RWPE1 (cell line): ENCODE results near the gene OR11H12.
"Not testable (repeated sequence)": the region's sequence is repeated elsewhere in the genome, so short reads cannot be mapped to it uniquely, and the experiment has no call there.

ENCODE experiments used
- CTCF ChIA-PET: fragments of 350-600 bp; sonication (Branson Sonifier 250); formaldehyde crosslinking; extraction: SDS; loops from one replicate; lab custom pipeline; 2021; lab: Yijun Ruan, JAX
- POLR2A ChIA-PET: fragments of 400-600 bp; formaldehyde crosslinking; extraction: SDS; loops from one replicate; lab custom pipeline; 2020; ENCODE audit warnings: antibody characterized with exemption; ENCODE audit not compliant: low non-redundant PET; lab: Yijun Ruan, JAX
- DNase-seq: peaks from one replicate; pipeline ENCODE4 v3.0.0; 2012; ENCODE audit warnings: low spot score
- H3K27ac ChIP-seq: fragments of 450-650 bp; 2 replicates; pipeline ENCODE4 v1.5.1; 2017

OR11H12 gene

GRCh38 chr14:18600817-18601216, at the start of gene OR11H12:
Gene OR11H12, plus strand, starts transcription at chr14:18601117. Its CDS starts 0 bp downstream, at chr14:18601117.
- H3K27ac ChIP-seq, CTCF ChIA-PET, DNase-seq, POLR2A ChIA-PET: not testable (repeated sequence)

GRCh38 chr14:18582908-18583307, 18.0 kb upstream of the OR11H12 start:
- DNase-seq, CTCF ChIA-PET, H3K27ac ChIP-seq, POLR2A ChIA-PET: not testable (repeated sequence)

GRCh38 chr14:18626610-18627213, 25.8 kb downstream of the OR11H12 start:
- POLR2A ChIA-PET, H3K27ac ChIP-seq, DNase-seq, CTCF ChIA-PET: not testable (repeated sequence)

GRCh38 chr14:18636066-18636465, 35.1 kb downstream of the OR11H12 start:
- H3K27ac ChIP-seq, CTCF ChIA-PET, DNase-seq, POLR2A ChIA-PET: not testable (repeated sequence)

GRCh38 chr14:18638032-18638431, 37.1 kb downstream of the OR11H12 start:
- POLR2A ChIA-PET, CTCF ChIA-PET: not testable (repeated sequence)

GRCh38 chr14:18638785-18639184, 37.9 kb downstream of the OR11H12 start:
- CTCF ChIA-PET, DNase-seq, POLR2A ChIA-PET, H3K27ac ChIP-seq: not testable (repeated sequence)

More at GRCh38 chr14:18638032-18638431, 37.1 kb downstream of the OR11H12 start:
- not testable (repeated sequence) for H3K27ac ChIP-seq, DNase-seq

GRCh38 chr14:18646075-18646730, 45.3 kb downstream of the OR11H12 start:
- H3K27ac ChIP-seq, CTCF ChIA-PET: not testable (repeated sequence)

More at GRCh38 chr14:18646075-18646730, 45.3 kb downstream of the OR11H12 start:
- POLR2A ChIA-PET, DNase-seq: not testable (repeated sequence)
